Tibial nerve (tissue), 4 donors: ENCODE data around the gene DEGS2. TPM values are rescaled to one million over a fixed set of nuclear protein-coding genes. Genes with fewer than 3 reads are reported as not detected.
A peak's percentile ranks its signal among the peaks of the same experiment; 100 is the strongest.

Experiments
- DNase-seq, 2 donors: peaks; one replicate each; pipeline ENCODE4 v3.0.0-alpha.2; 2019; ENCODE audit warnings: low spot score in 2 of 2
- H3K27ac ChIP-seq, 4 donors: fragments of 200-600 bp; sonication (generic) in 3 of 4; one replicate each; pipeline ENCODE4 v1.5.1; 2017 to 2019; ENCODE audit warnings: mild to moderate bottlenecking in 1 of 4
- H3K27me3 ChIP-seq, 2 donors: fragments of 200-600 bp; sonication (generic) in 1 of 2; one replicate each; pipeline versions ENCODE4 v1.5.1 to v1.6.0; 2017 to 2019
- H3K36me3 ChIP-seq, 3 donors: fragments of 200-600 bp; sonication (generic); one replicate each; pipeline ENCODE4 v1.5.1; 2018 to 2019
- H3K4me1 ChIP-seq, 4 donors: fragments of 200-600 bp; sonication (generic) in 3 of 4; one replicate each; pipeline ENCODE4 v1.5.1; 2017 to 2019
- H3K4me3 ChIP-seq, 4 donors: fragments of 200-600 bp; sonication (generic) in 3 of 4; one replicate each; pipeline ENCODE4 v1.5.1; 2017 to 2019; ENCODE audit warnings: mild to moderate bottlenecking in 1 of 4, moderate library complexity in 1 of 4
- H3K9me3 ChIP-seq, 4 donors: fragments of 200-600 bp; sonication (generic) in 3 of 4; one replicate each; pipeline ENCODE4 v1.5.1; 2017 to 2019
- CTCF ChIP-seq, 5 experiments: fragments of 200-600 bp in 3 of 5; fragments of 450-650 bp in 2 of 5; sonication (generic) in 3 of 5; IDR thresholded peaks; one replicate each; pipeline ENCODE4 v1.5.1; 2016 to 2019; ENCODE audit warnings: antibody characterized with exemption in 5 of 5, mild to moderate bottlenecking in 3 of 5, moderate library complexity in 2 of 5
- EP300 ChIP-seq, 2 donors: sonication (generic); formaldehyde crosslinking; IDR thresholded peaks; one replicate each; pipeline ENCODE4 v1.6.1; 2017; ENCODE audit warnings: antibody characterized with exemption in 2 of 2, mild to moderate bottlenecking in 1 of 2
- POLR2A ChIP-seq, 2 donors: fragments of 450-650 bp; IDR thresholded peaks; one replicate each; pipeline ENCODE4 v1.6.1; 2017; ENCODE audit warnings: antibody characterized with exemption in 2 of 2, mild to moderate bottlenecking in 2 of 2, moderate library complexity in 2 of 2
- WGBS, 2 donors: methylation state at CpG; one replicate each; pipeline ENCODE4 v1.1.5; 2018; 5-methylcytosine and 5-hydroxymethylcytosine counted together
- total RNA-seq, 4 donors: library from RNA; depleted of rRNA; stranded (reverse); fragments of >200 nt; gene quantifications; one replicate each; pipeline ENCODE4 v1.1.0, GENCODE V29; 2016

DEGS2 gene
- total RNA-seq, 4 donors from 2014 or later: 1.3 to 5.1 (median 1.8) TPM

GRCh38 chr14:100104523-100105300, 54.7 kb downstream of the DEGS2 start:
- TF ChIP-seq CTCF (IDR thresholded peaks at IDR 0.05) (no peak), POLR2A (IDR thresholded peaks at IDR 0.05) (no peak), EP300 (IDR thresholded peaks at IDR 0.05) (no peak)
- peaks cover 0 to 3% (median 0%) of the 10 kb centered on the region in 3 donors for H3K36me3 ChIP-seq
- peak overlapping the region in 1 of 4 donors; percentile 25 for H3K27ac ChIP-seq
- no peak overlapping the region for H3K4me3 ChIP-seq
- peaks cover 0 to 61% (median 35%) of the 10 kb centered on the region in 4 donors for H3K4me1 ChIP-seq
- H3K9me3 ChIP-seq: no peaks in the 10 kb centered on the region
- no peak for DNase-seq
- H3K27me3 ChIP-seq: no peaks in the 10 kb centered on the region
- WGBS, 2 donors: 80 to 81% methylated on average over 7 of the region's 7 CpGs

GRCh38 chr14:100104006-100104352, 55.5 kb downstream of the DEGS2 start:
- H3K4me3 ChIP-seq: no peak overlapping the region
- no peak for TF ChIP-seq POLR2A (IDR thresholded peaks at IDR 0.05)
- TF ChIP-seq CTCF (IDR thresholded peaks at IDR 0.05): no peak
- no peak for TF ChIP-seq EP300 (IDR thresholded peaks at IDR 0.05)
- H3K27ac ChIP-seq: peak overlapping the region in 1 of 4 donors; percentile 25
- peaks cover 0 to 64% (median 34%) of the 10 kb centered on the region in 4 donors for H3K4me1 ChIP-seq
- DNase-seq: no peak
- no peaks in the 10 kb centered on the region for H3K27me3 ChIP-seq
- 76 to 78% methylated on average over 4 of the region's 4 CpGs for WGBS, 2 donors
- peaks cover 0 to 3% (median 0%) of the 10 kb centered on the region in 3 donors for H3K36me3 ChIP-seq
- H3K9me3 ChIP-seq: no peaks in the 10 kb centered on the region

- TF ChIP-seq CTCF (IDR thresholded peaks at IDR 0.05) (no peak), POLR2A (IDR thresholded peaks at IDR 0.05) (no peak)
Measured at GRCh38 chr14:100103250-100104005, 56.0 kb downstream of the DEGS2 start.

GRCh38 chr14:100102156-100102785, 57.2 kb downstream of the DEGS2 start:
- H3K27ac ChIP-seq: peak overlapping the region in 2 of 4 donors; percentile 34 to 36
- TF ChIP-seq EP300 (IDR thresholded peaks at IDR 0.05) (no peak), POLR2A (IDR thresholded peaks at IDR 0.05) (no peak), CTCF (IDR thresholded peaks at IDR 0.05) (no peak)
- WGBS, 2 donors: 88 to 89% methylated on average over 8 of the region's 8 CpGs

More at GRCh38 chr14:100103250-100104005, 56.0 kb downstream of the DEGS2 start:
- Histone ChIP-seq H3K27ac (peak overlapping the region in 1 of 4 donors; percentile 33), H3K9me3 (no peaks in the 10 kb centered on the region), H3K36me3 (peaks cover 0 to 3% (median 0%) of the 10 kb centered on the region in 3 donors), H3K4me3 (no peak overlapping the region), H3K27me3 (no peaks in the 10 kb centered on the region), H3K4me1 (peaks cover 0 to 59% (median 29%) of the 10 kb centered on the region in 4 donors)
- peak in 1 of 2 donors; percentile 24 for DNase-seq
- 68 to 72% methylated on average over 10 of the region's 10 CpGs for WGBS, 2 donors

More at GRCh38 chr14:100102156-100102785, 57.2 kb downstream of the DEGS2 start:
- no peaks in the 10 kb centered on the region for H3K27me3 ChIP-seq
- no peak overlapping the region for H3K4me3 ChIP-seq
- no peaks in the 10 kb centered on the region for H3K9me3 ChIP-seq
- no peak for DNase-seq
- peaks cover 0 to 8% (median 0%) of the 10 kb centered on the region in 3 donors for H3K36me3 ChIP-seq
- H3K4me1 ChIP-seq: peaks cover 0 to 51% (median 24%) of the 10 kb centered on the region in 4 donors
